Measurements from ENCODE around the gene LACTBL1.

DNA sequence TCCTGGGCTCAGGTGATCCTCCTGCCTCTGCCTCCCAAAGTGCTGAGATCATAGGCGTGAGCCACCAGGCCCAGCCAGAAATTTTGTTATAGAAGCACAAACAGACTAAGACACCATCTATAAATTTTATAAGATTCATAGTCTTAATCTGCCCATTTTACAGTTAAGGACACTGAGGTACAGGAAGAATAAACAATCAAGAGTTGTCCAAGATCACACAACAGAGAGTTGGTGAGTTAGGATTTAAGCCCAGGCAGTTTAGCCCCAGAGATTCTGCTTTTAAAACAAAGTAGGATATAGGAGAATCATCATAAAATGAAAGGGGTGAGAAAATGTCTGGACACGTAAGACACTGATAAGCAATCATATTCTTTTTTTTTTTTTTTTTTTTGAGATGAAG is 36.2 kb upstream of the LACTBL1 start:
- TF ChIP-seq EZH2phosphoT487 (IDR thresholded peaks at IDR 0.05; ENCODE audit: unreplicated experiment) (no peak), ZNF331 (CRISPR knock-in tag; IDR thresholded peaks at IDR 0.05; ENCODE audit: low read depth) (no peak), EZH2 (IDR thresholded peaks at IDR 0.05; ENCODE audit: low read depth, unreplicated experiment) (no peak), POLR2AphosphoS5 (IDR thresholded peaks at IDR 0.05; ENCODE audit: low read depth) (no peak), CREB1 (CRISPR knock-in tag; IDR thresholded peaks at IDR 0.05; ENCODE audit: low read depth) (no peak), ZNF114 (CRISPR knock-in tag; IDR thresholded peaks at IDR 0.05) (no peak), JUNB (IDR thresholded peaks at IDR 0.05; ENCODE audit: unreplicated experiment) (no peak), STAT1 (IDR thresholded peaks at IDR 0.05; ENCODE audit: unreplicated experiment) (no peak)
- TF ChIP-seq, protein P1, sequence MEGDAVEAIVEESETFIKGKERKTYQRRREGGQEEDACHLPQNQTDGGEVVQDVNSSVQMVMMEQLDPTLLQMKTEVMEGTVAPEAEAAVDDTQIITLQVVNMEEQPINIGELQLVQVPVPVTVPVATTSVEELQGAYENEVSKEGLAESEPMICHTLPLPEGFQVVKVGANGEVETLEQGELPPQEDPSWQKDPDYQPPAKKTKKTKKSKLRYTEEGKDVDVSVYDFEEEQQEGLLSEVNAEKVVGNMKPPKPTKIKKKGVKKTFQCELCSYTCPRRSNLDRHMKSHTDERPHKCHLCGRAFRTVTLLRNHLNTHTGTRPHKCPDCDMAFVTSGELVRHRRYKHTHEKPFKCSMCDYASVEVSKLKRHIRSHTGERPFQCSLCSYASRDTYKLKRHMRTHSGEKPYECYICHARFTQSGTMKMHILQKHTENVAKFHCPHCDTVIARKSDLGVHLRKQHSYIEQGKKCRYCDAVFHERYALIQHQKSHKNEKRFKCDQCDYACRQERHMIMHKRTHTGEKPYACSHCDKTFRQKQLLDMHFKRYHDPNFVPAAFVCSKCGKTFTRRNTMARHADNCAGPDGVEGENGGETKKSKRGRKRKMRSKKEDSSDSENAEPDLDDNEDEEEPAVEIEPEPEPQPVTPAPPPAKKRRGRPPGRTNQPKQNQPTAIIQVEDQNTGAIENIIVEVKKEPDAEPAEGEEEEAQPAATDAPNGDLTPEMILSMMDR (conservative IDR thresholded peaks at IDR 0.05; ENCODE audit: low read depth in 2 of 2), result no peak
- TF ChIP-seq, protein P2, sequence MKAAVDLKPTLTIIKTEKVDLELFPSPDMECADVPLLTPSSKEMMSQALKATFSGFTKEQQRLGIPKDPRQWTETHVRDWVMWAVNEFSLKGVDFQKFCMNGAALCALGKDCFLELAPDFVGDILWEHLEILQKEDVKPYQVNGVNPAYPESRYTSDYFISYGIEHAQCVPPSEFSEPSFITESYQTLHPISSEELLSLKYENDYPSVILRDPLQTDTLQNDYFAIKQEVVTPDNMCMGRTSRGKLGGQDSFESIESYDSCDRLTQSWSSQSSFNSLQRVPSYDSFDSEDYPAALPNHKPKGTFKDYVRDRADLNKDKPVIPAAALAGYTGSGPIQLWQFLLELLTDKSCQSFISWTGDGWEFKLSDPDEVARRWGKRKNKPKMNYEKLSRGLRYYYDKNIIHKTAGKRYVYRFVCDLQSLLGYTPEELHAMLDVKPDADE (IDR thresholded peaks at IDR 0.05), result no peak
- TF ChIP-seq, protein P3, sequence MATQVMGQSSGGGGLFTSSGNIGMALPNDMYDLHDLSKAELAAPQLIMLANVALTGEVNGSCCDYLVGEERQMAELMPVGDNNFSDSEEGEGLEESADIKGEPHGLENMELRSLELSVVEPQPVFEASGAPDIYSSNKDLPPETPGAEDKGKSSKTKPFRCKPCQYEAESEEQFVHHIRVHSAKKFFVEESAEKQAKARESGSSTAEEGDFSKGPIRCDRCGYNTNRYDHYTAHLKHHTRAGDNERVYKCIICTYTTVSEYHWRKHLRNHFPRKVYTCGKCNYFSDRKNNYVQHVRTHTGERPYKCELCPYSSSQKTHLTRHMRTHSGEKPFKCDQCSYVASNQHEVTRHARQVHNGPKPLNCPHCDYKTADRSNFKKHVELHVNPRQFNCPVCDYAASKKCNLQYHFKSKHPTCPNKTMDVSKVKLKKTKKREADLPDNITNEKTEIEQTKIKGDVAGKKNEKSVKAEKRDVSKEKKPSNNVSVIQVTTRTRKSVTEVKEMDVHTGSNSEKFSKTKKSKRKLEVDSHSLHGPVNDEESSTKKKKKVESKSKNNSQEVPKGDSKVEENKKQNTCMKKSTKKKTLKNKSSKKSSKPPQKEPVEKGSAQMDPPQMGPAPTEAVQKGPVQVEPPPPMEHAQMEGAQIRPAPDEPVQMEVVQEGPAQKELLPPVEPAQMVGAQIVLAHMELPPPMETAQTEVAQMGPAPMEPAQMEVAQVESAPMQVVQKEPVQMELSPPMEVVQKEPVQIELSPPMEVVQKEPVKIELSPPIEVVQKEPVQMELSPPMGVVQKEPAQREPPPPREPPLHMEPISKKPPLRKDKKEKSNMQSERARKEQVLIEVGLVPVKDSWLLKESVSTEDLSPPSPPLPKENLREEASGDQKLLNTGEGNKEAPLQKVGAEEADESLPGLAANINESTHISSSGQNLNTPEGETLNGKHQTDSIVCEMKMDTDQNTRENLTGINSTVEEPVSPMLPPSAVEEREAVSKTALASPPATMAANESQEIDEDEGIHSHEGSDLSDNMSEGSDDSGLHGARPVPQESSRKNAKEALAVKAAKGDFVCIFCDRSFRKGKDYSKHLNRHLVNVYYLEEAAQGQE (IDR thresholded peaks at IDR 0.05; ENCODE audit: unreplicated experiment), result no peak
